Activated CD8-positive, alpha-beta memory T cell treated with anti-CD3 and anti-CD28 coated beads, Interleukin-2, amount 50 U/mL, for 48 hours (primary cell): ENCODE data around the gene TMEM135.
"Not testable (repeated sequence)": the region's sequence is repeated elsewhere in the genome, so short reads cannot be mapped to it uniquely, and the experiment has no call there.

Experiments used
- DNase-seq: peaks from one replicate; pipeline ENCODE4 v3.0.0-alpha.2; 2020

The TMEM135 gene

DNA sequence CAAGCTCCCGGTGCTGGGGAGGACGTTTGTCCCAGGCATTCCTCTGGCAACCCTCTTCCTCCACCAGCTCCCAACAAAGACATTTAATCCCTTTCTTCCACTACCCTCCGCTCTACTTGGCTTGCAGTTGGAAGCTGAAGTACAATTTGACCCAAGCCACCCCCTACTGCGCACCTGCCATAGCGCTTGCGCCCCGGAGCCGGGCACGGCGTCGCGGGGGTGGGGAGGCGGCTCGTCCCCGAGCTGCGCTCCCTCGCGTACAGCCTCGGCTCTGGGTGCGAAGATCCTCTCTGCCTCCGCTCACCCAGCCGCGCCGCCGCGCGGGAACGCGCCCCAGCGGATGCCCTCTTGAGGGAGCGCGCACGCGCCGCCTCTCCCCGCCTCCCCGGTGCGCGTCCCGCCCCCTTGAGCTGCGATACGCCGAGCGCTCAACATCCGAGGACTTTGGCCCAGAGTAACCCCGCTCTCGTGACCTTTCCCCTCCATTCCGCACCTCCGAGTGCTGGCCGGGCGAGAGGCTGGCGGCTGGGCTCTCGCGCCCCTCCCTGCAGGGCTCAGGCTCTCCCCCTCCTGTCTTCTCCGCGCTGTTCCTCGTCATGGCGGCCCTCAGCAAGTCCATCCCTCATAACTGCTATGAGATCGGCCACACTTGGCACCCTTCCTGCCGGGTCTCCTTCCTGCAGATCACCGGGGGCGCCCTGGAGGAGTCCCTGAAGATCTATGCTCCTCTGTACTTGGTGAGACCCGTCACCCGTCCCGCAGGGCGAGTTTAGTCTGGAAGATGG is at the start of gene TMEM135:
Gene TMEM135 (plus strand): TSS at position 485 of the 785 bp plus-strand sequence. CDS start 112 bp downstream, at position 597.
- DNase-seq: peak; percentile 97

DNA sequence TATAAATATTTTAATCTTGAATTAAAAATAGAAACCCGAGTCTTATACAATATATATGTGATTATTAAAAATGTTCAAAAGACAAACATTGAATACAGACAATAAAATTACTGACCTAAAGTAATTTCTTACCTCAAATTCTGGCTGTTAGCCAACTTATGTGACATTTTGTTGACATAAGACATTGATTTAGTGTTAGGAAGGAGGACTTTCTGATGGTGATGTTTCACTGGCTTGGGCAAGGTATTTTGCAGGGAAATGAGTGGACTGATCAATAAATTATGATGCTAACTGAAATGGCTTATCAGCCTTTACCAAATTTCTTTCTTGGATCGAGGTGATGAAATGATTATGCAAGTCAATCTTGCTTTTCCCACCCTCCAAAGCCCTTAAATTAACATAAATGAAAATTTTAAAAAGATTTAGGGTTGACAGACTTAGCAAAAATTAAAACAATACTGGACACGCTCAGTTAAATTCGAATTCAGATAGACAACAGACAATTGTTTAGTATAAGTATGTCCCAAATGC is 49.3 kb upstream of the TMEM135 start:
- no peak for DNase-seq

GRCh38 chr11:86990031-86990430 is 47.7 kb upstream of the TMEM135 start:
- no peak for DNase-seq

DNA sequence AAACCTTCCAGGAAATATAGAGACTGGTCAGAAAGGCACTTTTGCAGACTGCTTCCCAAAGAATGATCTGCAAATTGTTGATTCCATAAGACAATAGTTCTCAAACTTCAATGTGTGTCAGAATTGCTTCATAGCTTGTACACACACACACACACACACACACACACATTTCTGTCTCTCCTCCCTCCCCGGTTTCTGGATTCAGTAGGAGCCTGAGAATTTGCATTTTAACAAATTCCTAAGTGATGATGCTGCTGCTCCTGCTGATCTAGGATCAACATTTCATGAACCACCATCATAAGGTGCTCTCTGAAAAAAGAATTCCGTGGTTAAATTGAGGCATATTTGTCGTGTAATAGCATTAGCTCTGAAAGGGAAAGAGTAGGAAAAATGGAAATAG is 47.2 kb upstream of the TMEM135 start:
- no peak for DNase-seq

- DNase-seq: no peak
Observed at GRCh38 chr11:86991341-86991740, 46.4 kb upstream of the TMEM135 start.

GRCh38 chr11:86992340-86992739 is 45.4 kb upstream of the TMEM135 start:
- not testable (repeated sequence) for DNase-seq

DNA sequence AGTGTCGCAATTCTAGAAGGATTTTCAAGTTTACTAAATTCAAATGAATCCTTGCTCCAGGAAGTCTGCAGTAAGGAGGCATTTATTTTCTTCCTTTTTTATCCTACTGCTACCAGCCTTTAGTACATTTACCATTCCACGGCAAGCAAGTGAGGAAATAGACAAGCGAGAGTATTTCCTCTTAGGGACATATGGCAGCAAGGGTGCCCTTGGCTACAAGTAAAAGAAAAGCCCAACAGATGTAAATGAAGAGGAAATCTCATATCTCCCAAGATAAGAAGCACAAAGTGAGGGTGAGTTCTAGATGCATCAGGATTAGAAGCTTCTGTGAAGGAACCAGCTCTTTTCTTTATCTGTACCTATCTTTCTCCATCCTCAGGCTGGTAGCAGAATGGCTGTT is 44.7 kb upstream of the TMEM135 start:
- no peak for DNase-seq

DNA sequence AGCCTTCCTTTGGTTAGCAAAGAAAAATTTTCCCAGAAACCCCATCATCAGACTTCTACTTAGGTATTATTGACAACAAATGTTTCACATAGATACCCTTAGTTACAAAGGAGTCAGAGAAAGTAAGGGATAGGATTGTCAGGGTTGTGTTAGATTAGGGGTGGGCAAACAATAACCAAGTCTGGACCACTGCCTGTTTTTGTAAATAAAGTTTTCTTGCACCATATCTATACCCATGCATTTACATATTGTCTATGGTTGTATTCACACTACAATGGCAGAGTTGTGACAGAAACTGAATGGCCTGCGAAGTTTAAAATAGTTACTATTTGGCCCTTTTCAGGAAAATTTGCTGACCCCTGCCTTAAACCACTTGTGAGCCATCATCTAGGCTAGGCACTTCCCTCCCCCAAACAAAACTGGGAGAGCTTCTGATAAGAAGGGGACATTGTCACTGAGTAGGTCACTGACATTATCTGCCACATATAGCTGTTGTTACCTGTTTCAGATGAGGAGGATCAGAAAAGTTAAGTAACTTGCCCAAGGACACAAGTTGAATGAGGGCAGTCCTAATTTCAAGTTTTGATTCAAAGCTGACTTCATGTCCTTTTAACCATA is 40.7 kb upstream of the TMEM135 start:
- no peak for DNase-seq

- no peak for DNase-seq
Observed at GRCh38 chr11:86999388-86999787, 38.3 kb upstream of the TMEM135 start.

DNA sequence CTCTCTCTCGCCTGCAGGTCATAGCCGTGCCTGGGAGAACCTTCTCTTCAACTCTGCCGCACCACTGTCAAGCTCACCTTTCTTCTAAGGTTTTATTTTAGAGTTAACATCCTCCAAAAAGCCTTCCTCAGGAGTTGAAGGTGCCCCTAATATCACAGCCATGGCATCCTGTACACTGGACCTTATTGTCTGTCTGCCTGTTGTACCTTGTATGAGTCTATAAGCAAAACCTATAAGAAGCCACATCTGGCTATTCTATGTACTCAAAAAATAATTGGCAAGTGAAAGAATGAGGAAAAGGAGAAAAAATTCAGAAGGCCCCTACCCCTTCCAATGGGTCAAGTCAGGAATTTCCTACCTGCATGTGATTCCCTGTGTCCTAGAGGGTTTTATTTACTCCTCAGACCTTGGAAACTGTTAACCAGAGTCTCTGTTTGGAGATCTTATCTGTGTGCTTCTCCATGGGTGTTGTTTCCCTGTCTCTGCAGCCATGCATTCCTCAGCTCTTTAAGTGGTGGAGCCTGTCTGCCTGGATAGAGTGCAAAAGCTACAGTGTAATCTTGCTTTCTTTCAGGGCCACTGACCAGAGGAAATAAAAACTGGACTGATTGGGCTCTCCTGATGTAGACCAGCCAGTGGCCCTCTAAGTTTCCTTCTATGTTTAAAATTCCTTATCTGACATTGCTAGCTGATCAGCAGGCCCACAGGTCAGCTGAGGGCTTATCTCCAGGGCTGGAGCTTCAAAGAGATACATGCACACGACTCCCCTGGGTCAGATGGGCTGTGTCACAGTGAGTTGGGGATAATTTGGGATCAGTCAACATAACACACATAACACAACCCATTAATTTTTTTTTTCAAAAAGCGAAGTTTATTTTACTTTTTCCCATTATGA is 37.6 kb upstream of the TMEM135 start:
- DNase-seq: no peak

- no peak for DNase-seq
Observed at GRCh38 chr11:87002918-87003317, 34.8 kb upstream of the TMEM135 start.

- DNase-seq: not testable (repeated sequence)
Observed at GRCh38 chr11:87004281-87004680, 33.5 kb upstream of the TMEM135 start.

DNA sequence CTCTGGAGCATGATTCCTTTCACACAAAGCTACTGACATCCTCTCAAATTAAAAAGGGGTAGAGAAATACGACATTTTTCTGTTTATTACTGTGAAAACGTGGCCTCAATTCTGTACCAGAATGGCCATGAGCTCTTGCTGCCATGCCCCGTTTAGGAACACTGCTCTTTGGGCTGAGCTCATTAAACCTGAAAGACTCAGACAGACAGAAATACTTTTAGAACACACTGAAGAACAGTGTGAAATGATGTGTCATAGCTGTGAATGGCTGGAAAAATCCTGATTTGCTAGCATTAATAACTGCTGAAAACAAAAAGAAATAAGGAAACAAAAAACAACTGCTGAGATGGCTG is 32.2 kb upstream of the TMEM135 start:
- DNase-seq: no peak

GRCh38 chr11:87006035-87006434 is 31.7 kb upstream of the TMEM135 start:
- no peak for DNase-seq

GRCh38 chr11:87007963-87008362 is 29.8 kb upstream of the TMEM135 start:
- DNase-seq: no peak

- DNase-seq: no peak
Observed at GRCh38 chr11:87012089-87012488, 25.6 kb upstream of the TMEM135 start.

- no peak for DNase-seq
Observed at GRCh38 chr11:87012673-87013072, 25.1 kb upstream of the TMEM135 start.

DNA sequence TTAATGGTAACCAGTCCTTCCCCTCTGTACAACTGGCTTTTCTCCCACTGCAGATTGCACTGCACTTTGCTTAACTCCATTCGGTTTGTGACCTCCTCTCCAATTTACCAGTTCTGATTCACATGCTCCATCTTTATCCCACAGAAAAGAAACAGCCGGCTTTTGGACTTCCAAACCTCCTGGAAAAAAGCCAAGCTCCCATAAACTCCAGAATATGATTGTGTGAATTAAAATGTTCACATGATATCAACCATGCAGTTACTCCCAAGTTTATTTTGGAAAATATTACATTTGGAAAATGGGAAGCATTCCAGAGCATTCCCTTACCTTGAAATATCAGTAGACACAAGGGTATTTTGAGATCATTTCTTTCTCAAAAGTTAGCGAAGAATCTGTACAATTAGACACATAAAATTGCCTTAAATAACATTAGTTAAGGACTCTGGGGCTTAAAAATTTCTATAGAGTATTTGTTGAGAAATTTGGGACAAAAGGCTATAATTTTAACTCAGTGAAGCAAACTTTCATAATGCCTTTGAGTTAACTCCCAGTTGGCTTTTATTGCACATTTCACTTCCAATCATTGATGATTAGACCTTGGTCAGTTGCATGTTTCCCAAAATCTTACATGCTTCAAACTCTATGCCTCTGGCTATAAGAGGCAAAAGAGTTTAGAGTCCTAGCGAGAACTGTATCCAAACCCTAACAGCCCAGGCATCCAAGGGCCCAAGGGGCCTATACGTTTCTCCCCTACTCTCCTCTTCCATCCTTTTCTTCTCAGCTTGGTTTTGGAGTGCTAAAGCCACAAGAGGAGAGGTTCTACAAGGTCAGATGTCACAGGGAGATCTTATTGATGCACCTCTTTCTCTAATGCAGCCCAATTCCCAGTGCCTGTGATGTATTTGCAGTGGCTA is 23.6 kb upstream of the TMEM135 start:
- DNase-seq: no peak

DNA sequence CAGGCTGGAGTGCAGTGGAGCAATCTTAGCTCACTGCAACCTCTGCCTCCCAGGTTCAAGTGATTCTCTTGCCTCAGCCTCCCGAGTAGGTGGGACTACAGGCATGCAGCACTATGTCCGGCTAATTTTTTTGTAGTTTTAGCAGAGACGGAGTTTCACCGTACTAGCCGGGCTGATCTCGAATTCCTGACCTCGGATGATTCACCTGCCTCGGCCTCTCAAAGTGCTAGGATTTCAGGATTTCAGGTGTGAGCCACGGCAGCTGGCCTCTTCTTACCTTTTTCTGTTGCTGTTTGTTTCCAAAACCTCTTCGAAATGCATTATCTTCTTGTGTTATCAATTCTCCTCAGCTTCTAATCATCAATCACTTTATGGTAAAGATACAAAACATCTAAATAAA is 22.1 kb upstream of the TMEM135 start:
- no peak for DNase-seq

GRCh38 chr11:87019613-87020271 is 18.0 kb upstream of the TMEM135 start:
- no peak for DNase-seq

GRCh38 chr11:87020336-87020735 is 17.4 kb upstream of the TMEM135 start:
- DNase-seq: no peak
